Measurements from ENCODE around the gene ZNF277. TPM values are rescaled to one million over a fixed set of nuclear protein-coding genes. Genes with fewer than 3 reads are reported as not detected.

ZNF277 gene
- total RNA-seq, 1 experiment from 2014 or later = 21.3 TPM

DNA sequence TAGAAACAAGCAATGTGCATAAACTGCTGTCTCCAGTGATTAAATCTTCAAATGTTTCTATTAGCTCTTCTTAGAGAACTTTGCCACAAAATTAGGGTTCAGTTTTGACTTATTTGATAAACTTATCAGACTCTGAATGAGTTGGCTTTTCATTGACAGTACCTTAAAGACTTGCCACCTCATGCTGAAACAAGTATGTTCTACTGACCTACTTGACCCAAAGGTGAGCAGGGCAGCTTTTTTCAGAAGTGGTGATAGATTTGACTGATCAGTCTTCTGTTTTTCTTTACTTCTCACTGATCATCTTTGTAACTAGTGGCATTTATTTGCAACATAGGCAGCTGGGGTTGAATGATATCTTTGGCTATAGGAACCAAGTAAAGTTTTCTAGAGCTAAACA, 7.8 kb downstream of the ZNF277 start:
- intact Hi-C loops (cut with micrococcal nuclease) = no loop called here
- TF ChIP-seq, protein P1, sequence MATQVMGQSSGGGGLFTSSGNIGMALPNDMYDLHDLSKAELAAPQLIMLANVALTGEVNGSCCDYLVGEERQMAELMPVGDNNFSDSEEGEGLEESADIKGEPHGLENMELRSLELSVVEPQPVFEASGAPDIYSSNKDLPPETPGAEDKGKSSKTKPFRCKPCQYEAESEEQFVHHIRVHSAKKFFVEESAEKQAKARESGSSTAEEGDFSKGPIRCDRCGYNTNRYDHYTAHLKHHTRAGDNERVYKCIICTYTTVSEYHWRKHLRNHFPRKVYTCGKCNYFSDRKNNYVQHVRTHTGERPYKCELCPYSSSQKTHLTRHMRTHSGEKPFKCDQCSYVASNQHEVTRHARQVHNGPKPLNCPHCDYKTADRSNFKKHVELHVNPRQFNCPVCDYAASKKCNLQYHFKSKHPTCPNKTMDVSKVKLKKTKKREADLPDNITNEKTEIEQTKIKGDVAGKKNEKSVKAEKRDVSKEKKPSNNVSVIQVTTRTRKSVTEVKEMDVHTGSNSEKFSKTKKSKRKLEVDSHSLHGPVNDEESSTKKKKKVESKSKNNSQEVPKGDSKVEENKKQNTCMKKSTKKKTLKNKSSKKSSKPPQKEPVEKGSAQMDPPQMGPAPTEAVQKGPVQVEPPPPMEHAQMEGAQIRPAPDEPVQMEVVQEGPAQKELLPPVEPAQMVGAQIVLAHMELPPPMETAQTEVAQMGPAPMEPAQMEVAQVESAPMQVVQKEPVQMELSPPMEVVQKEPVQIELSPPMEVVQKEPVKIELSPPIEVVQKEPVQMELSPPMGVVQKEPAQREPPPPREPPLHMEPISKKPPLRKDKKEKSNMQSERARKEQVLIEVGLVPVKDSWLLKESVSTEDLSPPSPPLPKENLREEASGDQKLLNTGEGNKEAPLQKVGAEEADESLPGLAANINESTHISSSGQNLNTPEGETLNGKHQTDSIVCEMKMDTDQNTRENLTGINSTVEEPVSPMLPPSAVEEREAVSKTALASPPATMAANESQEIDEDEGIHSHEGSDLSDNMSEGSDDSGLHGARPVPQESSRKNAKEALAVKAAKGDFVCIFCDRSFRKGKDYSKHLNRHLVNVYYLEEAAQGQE (IDR thresholded peaks at IDR 0.05; ENCODE audit: low read depth) = no peak
- TF ChIP-seq POLR2AphosphoS5 (IDR thresholded peaks at IDR 0.05; ENCODE audit: low read depth, low read length) = no peak
- no peak for TF ChIP-seq CBX3 (IDR thresholded peaks at IDR 0.05; ENCODE audit: low read depth)
- TF ChIP-seq, protein P2, sequence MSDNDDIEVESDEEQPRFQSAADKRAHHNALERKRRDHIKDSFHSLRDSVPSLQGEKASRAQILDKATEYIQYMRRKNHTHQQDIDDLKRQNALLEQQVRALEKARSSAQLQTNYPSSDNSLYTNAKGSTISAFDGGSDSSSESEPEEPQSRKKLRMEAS (IDR thresholded peaks at IDR 0.05) = no peak
- no peak for TF ChIP-seq CEBPB (IDR thresholded peaks at IDR 0.05; ENCODE audit: low read depth)
- Histone ChIP-seq H3K9me3 (ENCODE audit: control insufficient read depth in 1 of 2, insufficient read depth in 1 of 2, low read depth in 1 of 2, low read length in 2 of 2) (no peaks in the 10 kb centered on the region), H4K20me1 (ENCODE audit: insufficient read depth) (no peaks in the 10 kb centered on the region), H3K36me3 (ENCODE audit: control insufficient read depth in 1 of 2, insufficient read depth in 2 of 2, low read length in 2 of 2) (no peaks in the 10 kb centered on the region), H3K9ac (ENCODE audit: low read length) (no peak overlapping the region), H3K27ac (ENCODE audit: low read depth, low read length) (no peak overlapping the region), H3K4me2 (ENCODE audit: low read length) (no peak overlapping the region), H3K4me3 (replicated peaks in 1 of 2; ENCODE audit: low read depth in 1 of 2, low read length in 2 of 2) (no peak overlapping the region), H3K9me2 (ENCODE audit: insufficient read depth) (no peaks in the 10 kb centered on the region), H2AFZ (ENCODE audit: low read depth, low read length, poor library complexity, severe bottlenecking) (no peak overlapping the region), H3K79me2 (ENCODE audit: insufficient read depth, low read length) (peaks cover 16% of the 10 kb centered on the region), H3K27me3 (ENCODE audit: insufficient read depth, low read length) (no peaks in the 10 kb centered on the region), H3K4me1 (ENCODE audit: control insufficient read depth in 1 of 2, insufficient read depth in 2 of 2, low read length in 2 of 2) (no peaks in the 10 kb centered on the region)
- ChIA-PET POLR2A (no interaction called here), CTCF (no interaction called here), RAD21 (ENCODE audit: low non-redundant PET in 1 of 2, low total read pairs in 2 of 2, uncharacterized antibody in 2 of 2, unreplicated experiment in 2 of 2) (no interaction called here)
- no peak for ATAC-seq
- no TSS peak for BruUV-seq (replicated peaks)
- no peak for DNase-seq (ENCODE audit: low read depth, low spot score)

DNA sequence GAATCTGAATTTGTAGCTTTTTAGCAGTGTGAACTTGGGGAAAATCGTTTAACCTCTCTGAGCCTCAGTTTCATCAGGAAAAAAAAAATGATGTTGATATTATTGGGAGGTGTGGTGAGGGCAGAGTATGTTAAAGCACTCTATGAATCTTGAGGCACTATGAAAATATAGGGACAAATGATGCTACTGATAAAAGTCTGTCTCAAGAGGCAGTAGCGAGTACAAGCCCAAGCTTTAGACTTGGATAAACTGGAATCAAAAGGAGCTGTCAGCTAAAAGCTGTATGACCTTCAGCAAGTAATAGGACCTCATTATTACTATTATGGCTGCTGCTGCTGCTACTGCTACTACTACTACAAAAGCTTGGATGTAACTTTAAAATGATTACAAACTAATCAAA, 8.4 kb downstream of the ZNF277 start:
- no peaks in the 10 kb centered on the region for H4K20me1 ChIP-seq (ENCODE audit: insufficient read depth)
- TF ChIP-seq ZFX (IDR thresholded peaks at IDR 0.05) (no peak), FOSL1 (IDR thresholded peaks at IDR 0.05; ENCODE audit: low read depth) (no peak), RAD21 (IDR thresholded peaks at IDR 0.05; ENCODE audit: low read depth) (no peak), SRF (IDR thresholded peaks at IDR 0.05; ENCODE audit: low read depth) (no peak)
- TF ChIP-seq, protein P3, sequence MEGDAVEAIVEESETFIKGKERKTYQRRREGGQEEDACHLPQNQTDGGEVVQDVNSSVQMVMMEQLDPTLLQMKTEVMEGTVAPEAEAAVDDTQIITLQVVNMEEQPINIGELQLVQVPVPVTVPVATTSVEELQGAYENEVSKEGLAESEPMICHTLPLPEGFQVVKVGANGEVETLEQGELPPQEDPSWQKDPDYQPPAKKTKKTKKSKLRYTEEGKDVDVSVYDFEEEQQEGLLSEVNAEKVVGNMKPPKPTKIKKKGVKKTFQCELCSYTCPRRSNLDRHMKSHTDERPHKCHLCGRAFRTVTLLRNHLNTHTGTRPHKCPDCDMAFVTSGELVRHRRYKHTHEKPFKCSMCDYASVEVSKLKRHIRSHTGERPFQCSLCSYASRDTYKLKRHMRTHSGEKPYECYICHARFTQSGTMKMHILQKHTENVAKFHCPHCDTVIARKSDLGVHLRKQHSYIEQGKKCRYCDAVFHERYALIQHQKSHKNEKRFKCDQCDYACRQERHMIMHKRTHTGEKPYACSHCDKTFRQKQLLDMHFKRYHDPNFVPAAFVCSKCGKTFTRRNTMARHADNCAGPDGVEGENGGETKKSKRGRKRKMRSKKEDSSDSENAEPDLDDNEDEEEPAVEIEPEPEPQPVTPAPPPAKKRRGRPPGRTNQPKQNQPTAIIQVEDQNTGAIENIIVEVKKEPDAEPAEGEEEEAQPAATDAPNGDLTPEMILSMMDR (IDR thresholded peaks at IDR 0.05 in 2 of 3, conservative IDR thresholded peaks at IDR 0.05 in 1 of 3; ENCODE audit: borderline replicate concordance in 1 of 3, insufficient read depth in 1 of 3, low read depth in 2 of 3, low read length in 2 of 3) = no peak
- H3K79me2 ChIP-seq (ENCODE audit: insufficient read depth, low read length) = peaks cover 17% of the 10 kb centered on the region
- no peak overlapping the region for H3K4me3 ChIP-seq (replicated peaks in 1 of 2; ENCODE audit: low read depth in 1 of 2, low read length in 2 of 2)
- H3K9ac ChIP-seq (ENCODE audit: low read length) = no peak overlapping the region
- ChIA-PET POLR2A (no interaction called here), RAD21 (ENCODE audit: low non-redundant PET in 1 of 2, low total read pairs in 2 of 2, uncharacterized antibody in 2 of 2, unreplicated experiment in 2 of 2) (no interaction called here), CTCF (no interaction called here)
- no peaks in the 10 kb centered on the region for H3K9me2 ChIP-seq (ENCODE audit: insufficient read depth)
- BruUV-seq (replicated peaks) = no TSS peak
- ATAC-seq = peak; percentile 49; the same call in 1 of the 2 replicates
- H2AFZ ChIP-seq (ENCODE audit: low read depth, low read length, poor library complexity, severe bottlenecking) = no peak overlapping the region
- no peaks in the 10 kb centered on the region for H3K9me3 ChIP-seq (ENCODE audit: control insufficient read depth in 1 of 2, insufficient read depth in 1 of 2, low read depth in 1 of 2, low read length in 2 of 2)
- no peaks in the 10 kb centered on the region for H3K36me3 ChIP-seq (ENCODE audit: control insufficient read depth in 1 of 2, insufficient read depth in 2 of 2, low read length in 2 of 2)
- no peak overlapping the region for H3K4me2 ChIP-seq (ENCODE audit: low read length)
- no peaks in the 10 kb centered on the region for H3K27me3 ChIP-seq (ENCODE audit: insufficient read depth, low read length)
- H3K27ac ChIP-seq (ENCODE audit: low read depth, low read length) = no peak overlapping the region
- DNase-seq (ENCODE audit: low read depth, low spot score) = no peak
- intact Hi-C loops (cut with micrococcal nuclease) = no loop called here
- H3K4me1 ChIP-seq (ENCODE audit: control insufficient read depth in 1 of 2, insufficient read depth in 2 of 2, low read length in 2 of 2) = no peaks in the 10 kb centered on the region

Data from HCT116 (cell line).